ENCODE results near the gene PRRC2B. TPM values are rescaled to one million over a fixed set of nuclear protein-coding genes. Genes with fewer than 3 reads are reported as not detected.
A peak's percentile ranks its signal among the peaks of the same experiment; 100 is the strongest.

Gene PRRC2B
- total RNA-seq, 4 donors from 2014 or later, result 73.7 to 171 (median 98.9) TPM

GRCh38 chr9:131402738-131403492, 9.0 kb downstream of the PRRC2B start:
- intact Hi-C loops (cut with DNase I; ENCODE audit: low total_unique reads) (no loop called here), in situ Hi-C loops (cut with MboI; ENCODE audit: low pct_ligation_motif_present in 1 of 4, low pct_unique_long_range_greater_than_20kb in 1 of 4, low sequenced_read_pairs in 3 of 4) (no loop called here)
- peak; percentile 79 for DNase-seq
- H3K36me3 ChIP-seq, result no peaks in the 10 kb centered on the region
- H3K27ac ChIP-seq, result peak overlapping the region; percentile 80 to 99 (median 82)
- H3K4me1 ChIP-seq, result peaks cover 51 to 95% (median 77%) of the 10 kb centered on the region in 4 donors
- peak overlapping the region in 1 of 4 donors; percentile 8 for H3K4me3 ChIP-seq
- no peaks in the 10 kb centered on the region for H3K9me3 ChIP-seq
- no peaks in the 10 kb centered on the region for H3K27me3 ChIP-seq
- 14 to 37% methylated on average over 2 to 12 of the region's 12 CpGs for WGBS, 2 donors (ENCODE audit: low coverage in 1 of 2)
- TF ChIP-seq POLR2AphosphoS5 (IDR thresholded peaks at IDR 0.05) (peak; percentile 74 to 89 (median 83)), EP300 (IDR thresholded peaks at IDR 0.05; ENCODE audit: low read depth) (peak; percentile 90), CTCF (IDR thresholded peaks at IDR 0.05) (peak in 1 of 5 experiments; percentile 19), POLR2A (IDR thresholded peaks at IDR 0.05) (no peak)

GRCh38 chr9:131403493-131403773, 9.5 kb downstream of the PRRC2B start:
- TF ChIP-seq POLR2AphosphoS5 (IDR thresholded peaks at IDR 0.05) (no peak), EP300 (IDR thresholded peaks at IDR 0.05; ENCODE audit: low read depth) (no peak), CTCF (IDR thresholded peaks at IDR 0.05) (no peak), POLR2A (IDR thresholded peaks at IDR 0.05) (no peak)
- H3K4me1 ChIP-seq, result peaks cover 51 to 95% (median 77%) of the 10 kb centered on the region in 4 donors
- peak overlapping the region; percentile 80 to 99 (median 82) for H3K27ac ChIP-seq
- no peaks in the 10 kb centered on the region for H3K36me3 ChIP-seq
- WGBS, 2 donors (ENCODE audit: low coverage in 1 of 2), result 90% methylated on average over 6 of the region's 6 CpGs; no CpG with 5 or more reads in 1 of the 2 donors
- DNase-seq, result no peak
- no peaks in the 10 kb centered on the region for H3K9me3 ChIP-seq
- no peak overlapping the region for H3K4me3 ChIP-seq
- no peaks in the 10 kb centered on the region for H3K27me3 ChIP-seq
- in situ Hi-C loops (cut with MboI; ENCODE audit: low pct_ligation_motif_present in 1 of 4, low pct_unique_long_range_greater_than_20kb in 1 of 4, low sequenced_read_pairs in 3 of 4) (no loop called here), intact Hi-C loops (cut with DNase I; ENCODE audit: low total_unique reads) (no loop called here)

- Histone ChIP-seq H3K4me3 (no peak overlapping the region), H3K27ac (peak overlapping the region; percentile 80 to 99 (median 82)), H3K9me3 (no peaks in the 10 kb centered on the region), H3K36me3 (no peaks in the 10 kb centered on the region), H3K4me1 (peaks cover 50 to 97% (median 76%) of the 10 kb centered on the region in 4 donors), H3K27me3 (no peaks in the 10 kb centered on the region)
- 45 to 55% methylated on average over 5 of the region's 5 CpGs for WGBS, 2 donors (ENCODE audit: low coverage in 1 of 2)
- DNase-seq, result no peak
- TF ChIP-seq EP300 (IDR thresholded peaks at IDR 0.05; ENCODE audit: low read depth) (no peak), POLR2A (IDR thresholded peaks at IDR 0.05) (no peak), CTCF (IDR thresholded peaks at IDR 0.05) (no peak), POLR2AphosphoS5 (IDR thresholded peaks at IDR 0.05) (no peak)
- intact Hi-C loops (cut with DNase I; ENCODE audit: low total_unique reads), result no loop called here
- in situ Hi-C loops (cut with MboI; ENCODE audit: low pct_ligation_motif_present in 1 of 4, low pct_unique_long_range_greater_than_20kb in 1 of 4, low sequenced_read_pairs in 3 of 4), result no loop called here
Measured at GRCh38 chr9:131404581-131404980, 10.7 kb downstream of the PRRC2B start.

- no peak overlapping the region for H3K4me3 ChIP-seq
- intact Hi-C loops (cut with DNase I; ENCODE audit: low total_unique reads) (no loop called here), in situ Hi-C loops (cut with MboI; ENCODE audit: low pct_ligation_motif_present in 1 of 4, low pct_unique_long_range_greater_than_20kb in 1 of 4, low sequenced_read_pairs in 3 of 4) (no loop called here)
- no peak for DNase-seq
- no peaks in the 10 kb centered on the region for H3K27me3 ChIP-seq
- no peaks in the 10 kb centered on the region for H3K36me3 ChIP-seq
- H3K4me1 ChIP-seq, result peaks cover 54 to 97% (median 76%) of the 10 kb centered on the region in 4 donors
- WGBS, 2 donors (ENCODE audit: low coverage in 1 of 2), result 63 to 82% methylated on average over 1 to 7 of the region's 7 CpGs
- no peak for TF ChIP-seq CTCF (IDR thresholded peaks at IDR 0.05)
- TF ChIP-seq EP300 (IDR thresholded peaks at IDR 0.05; ENCODE audit: low read depth), result no peak
- no peak for TF ChIP-seq POLR2AphosphoS5 (IDR thresholded peaks at IDR 0.05)
- no peak for TF ChIP-seq POLR2A (IDR thresholded peaks at IDR 0.05)
- no peaks in the 10 kb centered on the region for H3K9me3 ChIP-seq
- peak overlapping the region; percentile 80 to 99 (median 82) for H3K27ac ChIP-seq
Measured at GRCh38 chr9:131404987-131405386, 11.1 kb downstream of the PRRC2B start.

All from transverse colon (tissue), 4 donors.